Measurements from ENCODE around the gene ELFN1. TPM values are rescaled to one million over a fixed set of nuclear protein-coding genes. Genes with fewer than 3 reads are reported as not detected.

The ELFN1 gene
- total RNA-seq, 1 donor from 2014 or later, result 12.3 TPM

DNA sequence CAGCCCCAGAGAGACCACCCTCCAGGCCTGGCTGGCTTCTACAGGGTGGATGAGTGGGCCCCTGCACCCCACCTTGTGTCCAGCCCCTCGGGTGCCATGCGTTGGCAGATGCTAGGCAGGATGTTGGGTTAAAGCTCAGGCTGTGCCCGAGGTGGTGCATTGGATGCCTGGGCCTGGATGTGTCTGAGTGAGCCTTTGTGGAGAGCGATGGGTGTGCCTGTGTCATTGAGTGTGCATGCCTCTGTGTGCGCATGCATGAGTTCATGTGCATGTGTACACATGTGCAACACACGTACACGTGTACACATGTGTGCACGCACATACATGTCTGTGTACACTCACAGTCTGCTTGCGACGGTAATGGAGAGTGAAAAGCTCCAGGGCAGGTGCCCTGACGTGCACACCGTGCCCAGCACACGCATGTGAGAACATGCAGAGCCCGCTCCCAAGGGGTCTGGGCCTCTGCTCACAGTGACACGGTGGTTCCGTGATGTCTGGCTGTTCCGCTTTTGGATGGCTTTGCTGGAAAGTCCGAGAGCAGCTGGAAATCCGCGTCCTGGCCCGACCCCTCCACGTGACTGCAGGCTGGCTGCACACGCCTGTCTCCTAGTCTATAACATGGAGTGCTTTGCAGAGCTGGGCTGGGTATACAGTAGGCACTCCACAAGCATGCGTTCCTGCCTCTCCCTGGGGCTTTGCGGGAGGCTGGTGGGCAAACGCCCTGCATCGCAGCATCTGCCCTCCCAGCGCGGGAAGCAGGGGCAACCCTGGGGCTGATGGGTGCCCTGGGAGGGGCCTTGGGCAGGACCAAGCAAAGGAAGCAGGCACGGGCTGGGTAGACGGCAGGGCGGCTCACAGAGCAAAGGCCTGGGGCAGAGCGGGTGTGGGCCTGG lies 36.9 kb downstream of the ELFN1 start:
- Mint-ChIP-seq H3K27me3 (peaks cover 10% of the 10 kb centered on the region), H3K9me3 (ENCODE audit: low read depth) (peaks cover 14% of the 10 kb centered on the region)

DNA sequence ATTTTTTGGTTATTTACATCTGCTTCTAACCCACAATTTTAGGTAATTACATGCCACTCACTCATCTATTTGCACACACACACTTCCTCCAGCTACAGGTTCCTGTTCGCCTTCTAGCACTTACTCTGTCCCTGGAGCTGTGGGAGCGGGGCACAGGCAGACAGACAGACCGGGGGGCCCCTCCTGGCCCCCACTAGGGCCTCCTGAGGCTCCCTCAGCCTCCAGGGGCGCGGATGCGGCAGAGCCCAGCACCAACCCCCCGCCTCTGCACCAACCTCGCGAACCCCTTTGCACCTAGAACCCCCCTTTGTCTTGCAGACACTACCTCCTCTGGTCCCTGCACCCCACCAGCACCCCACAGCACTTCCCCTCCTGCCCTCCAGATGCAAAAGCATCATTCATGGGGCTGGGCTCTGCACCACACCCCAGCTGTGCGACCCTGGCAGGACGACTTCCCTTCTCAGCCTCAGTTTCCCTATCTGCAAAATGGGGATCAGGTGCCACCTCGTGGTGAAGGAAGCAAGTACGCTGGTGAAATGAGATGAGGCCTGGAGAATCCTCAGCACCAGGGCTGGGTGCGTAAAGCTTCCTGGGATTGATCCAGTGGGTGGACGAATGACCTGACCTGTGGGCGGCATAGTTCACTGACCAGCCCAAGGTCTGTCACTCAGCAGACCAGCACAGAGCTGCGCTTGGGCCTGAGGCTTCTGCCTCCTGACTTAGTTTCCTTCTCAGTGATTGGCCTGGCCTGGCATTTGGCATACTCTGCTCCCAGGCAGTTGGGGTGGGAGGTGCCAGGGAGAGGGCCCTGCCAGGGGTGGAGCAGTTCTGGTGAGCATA lies 37.9 kb downstream of the ELFN1 start:
- Mint-ChIP-seq H3K9me3 (ENCODE audit: low read depth) (peaks cover 7% of the 10 kb centered on the region), H3K27me3 (peaks cover 14% of the 10 kb centered on the region), H3K4me3 (ENCODE audit: low read depth) (no peak overlapping the region), H3K27ac (no peak overlapping the region), H3K4me1 (ENCODE audit: low read depth) (peaks cover 2% of the 10 kb centered on the region), H3K36me3 (ENCODE audit: insufficient read depth) (peaks cover 16% of the 10 kb centered on the region)
- no peak for DNase-seq (ENCODE audit: low spot score, unreplicated experiment)
- TF ChIP-seq, protein P1, sequence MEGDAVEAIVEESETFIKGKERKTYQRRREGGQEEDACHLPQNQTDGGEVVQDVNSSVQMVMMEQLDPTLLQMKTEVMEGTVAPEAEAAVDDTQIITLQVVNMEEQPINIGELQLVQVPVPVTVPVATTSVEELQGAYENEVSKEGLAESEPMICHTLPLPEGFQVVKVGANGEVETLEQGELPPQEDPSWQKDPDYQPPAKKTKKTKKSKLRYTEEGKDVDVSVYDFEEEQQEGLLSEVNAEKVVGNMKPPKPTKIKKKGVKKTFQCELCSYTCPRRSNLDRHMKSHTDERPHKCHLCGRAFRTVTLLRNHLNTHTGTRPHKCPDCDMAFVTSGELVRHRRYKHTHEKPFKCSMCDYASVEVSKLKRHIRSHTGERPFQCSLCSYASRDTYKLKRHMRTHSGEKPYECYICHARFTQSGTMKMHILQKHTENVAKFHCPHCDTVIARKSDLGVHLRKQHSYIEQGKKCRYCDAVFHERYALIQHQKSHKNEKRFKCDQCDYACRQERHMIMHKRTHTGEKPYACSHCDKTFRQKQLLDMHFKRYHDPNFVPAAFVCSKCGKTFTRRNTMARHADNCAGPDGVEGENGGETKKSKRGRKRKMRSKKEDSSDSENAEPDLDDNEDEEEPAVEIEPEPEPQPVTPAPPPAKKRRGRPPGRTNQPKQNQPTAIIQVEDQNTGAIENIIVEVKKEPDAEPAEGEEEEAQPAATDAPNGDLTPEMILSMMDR (IDR thresholded peaks at IDR 0.05; ENCODE audit: unreplicated experiment), result no peak

More for the DNA sequence above, 36.9 kb downstream of the ELFN1 start:
- Mint-ChIP-seq H3K27ac (peak overlapping the region; percentile 33), H3K4me1 (ENCODE audit: low read depth) (no peaks in the 10 kb centered on the region), H3K4me3 (ENCODE audit: low read depth) (no peak overlapping the region), H3K36me3 (ENCODE audit: insufficient read depth) (peaks cover 22% of the 10 kb centered on the region)
- TF ChIP-seq, protein P1 (IDR thresholded peaks at IDR 0.05; ENCODE audit: unreplicated experiment), result no peak
- DNase-seq (ENCODE audit: low spot score, unreplicated experiment), result peak; percentile 4

DNA sequence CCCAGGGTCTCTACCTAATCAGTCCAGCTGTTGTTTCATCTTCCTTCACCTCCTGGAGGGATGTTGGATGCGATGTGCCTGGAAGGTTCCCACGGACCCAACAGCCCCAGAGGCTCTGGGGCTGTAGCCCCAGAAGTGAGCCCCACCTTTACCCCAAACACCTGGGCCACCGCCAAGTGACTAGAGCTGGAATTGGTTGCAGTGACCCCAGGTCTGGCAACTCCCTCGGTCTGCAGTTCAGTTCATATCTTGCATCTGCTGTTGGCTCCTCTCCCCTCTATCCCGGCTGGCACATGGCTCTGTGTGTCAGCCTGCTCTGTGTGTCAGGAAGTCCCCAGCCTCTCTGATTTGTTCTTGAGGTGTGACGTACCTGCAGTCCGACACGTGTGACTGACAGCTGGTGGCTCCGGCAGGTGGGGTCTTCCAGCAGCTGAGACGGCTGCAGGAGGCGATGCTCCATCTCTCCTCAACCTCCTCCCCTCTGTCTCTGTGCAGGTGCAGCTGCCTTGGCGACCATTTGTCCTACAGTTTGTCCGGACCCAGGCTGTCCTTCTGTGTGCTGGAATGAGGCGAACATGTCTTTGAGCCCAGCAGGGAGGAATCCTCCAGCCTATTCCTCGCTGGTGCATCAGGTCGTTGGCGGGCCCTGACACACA lies 38.6 kb downstream of the ELFN1 start:
- peaks cover 4% of the 10 kb centered on the region for H3K9me3 Mint-ChIP-seq (ENCODE audit: low read depth)
- TF ChIP-seq, protein P1 (IDR thresholded peaks at IDR 0.05; ENCODE audit: unreplicated experiment), result no peak
- DNase-seq (ENCODE audit: low spot score, unreplicated experiment), result no peak
- no peak overlapping the region for H3K27ac Mint-ChIP-seq
- no peak overlapping the region for H3K4me3 Mint-ChIP-seq (ENCODE audit: low read depth)
- H3K4me1 Mint-ChIP-seq (ENCODE audit: low read depth), result peaks cover 9% of the 10 kb centered on the region
- peaks cover 11% of the 10 kb centered on the region for H3K27me3 Mint-ChIP-seq
- peaks cover 13% of the 10 kb centered on the region for H3K36me3 Mint-ChIP-seq (ENCODE audit: insufficient read depth)

DNA sequence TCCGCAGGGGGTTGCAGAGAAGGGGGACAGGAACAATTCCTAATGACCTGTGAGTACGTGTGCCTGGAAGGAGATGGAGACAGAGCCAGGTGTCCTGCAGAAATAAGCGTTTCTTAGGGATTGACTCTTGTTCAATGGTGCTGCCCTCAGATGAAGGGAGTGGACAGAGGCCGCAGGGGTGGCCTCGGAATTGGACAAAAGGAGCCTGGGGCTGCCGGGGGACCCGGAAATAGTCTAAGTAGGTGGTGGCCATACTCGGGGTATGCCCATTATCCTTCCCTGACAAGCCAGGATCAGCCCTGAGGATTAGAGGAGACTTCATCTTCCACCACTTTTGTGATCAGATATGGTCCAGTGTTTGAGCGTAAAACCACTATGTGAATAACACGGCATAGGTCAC lies 39.2 kb downstream of the ELFN1 start:
- no peak for DNase-seq (ENCODE audit: low spot score, unreplicated experiment)
- Mint-ChIP-seq H3K27me3 (peaks cover 11% of the 10 kb centered on the region), H3K36me3 (ENCODE audit: insufficient read depth) (peaks cover 13% of the 10 kb centered on the region), H3K27ac (no peak overlapping the region), H3K9me3 (ENCODE audit: low read depth) (peaks cover 4% of the 10 kb centered on the region), H3K4me3 (ENCODE audit: low read depth) (no peak overlapping the region), H3K4me1 (ENCODE audit: low read depth) (peaks cover 14% of the 10 kb centered on the region)
- TF ChIP-seq, protein P1 (IDR thresholded peaks at IDR 0.05; ENCODE audit: unreplicated experiment), result no peak

DNA sequence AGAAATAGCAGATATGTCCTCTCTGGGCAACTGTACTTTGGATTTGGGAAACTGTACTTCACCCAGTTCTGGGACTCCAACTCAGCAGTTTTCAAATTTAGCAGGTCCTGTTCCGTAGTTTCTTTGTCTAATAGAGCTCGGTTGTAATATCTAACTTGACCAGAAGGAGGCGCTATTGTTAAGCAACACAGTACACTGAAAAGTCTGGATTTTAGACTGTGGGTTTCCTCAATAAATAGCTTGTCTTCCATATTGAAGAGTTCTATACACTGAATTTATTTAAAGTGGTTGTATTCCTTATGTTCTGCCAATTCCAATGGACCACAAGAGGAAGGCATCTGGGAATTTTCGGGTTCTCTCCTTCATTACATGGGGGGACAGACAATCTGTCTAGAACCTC lies 39.8 kb downstream of the ELFN1 start:
- H3K4me3 Mint-ChIP-seq (ENCODE audit: low read depth), result no peak overlapping the region
- peaks cover 4% of the 10 kb centered on the region for H3K9me3 Mint-ChIP-seq (ENCODE audit: low read depth)
- DNase-seq (ENCODE audit: low spot score, unreplicated experiment), result no peak
- peaks cover 13% of the 10 kb centered on the region for H3K36me3 Mint-ChIP-seq (ENCODE audit: insufficient read depth)
- H3K27me3 Mint-ChIP-seq, result peaks cover 11% of the 10 kb centered on the region
- peaks cover 16% of the 10 kb centered on the region for H3K4me1 Mint-ChIP-seq (ENCODE audit: low read depth)
- H3K27ac Mint-ChIP-seq, result no peak overlapping the region
- TF ChIP-seq, protein P1 (IDR thresholded peaks at IDR 0.05; ENCODE audit: unreplicated experiment), result peak; percentile 41

All from progenitor cell of endocrine pancreas (in vitro differentiated cells).